Activated T-cell treated with anti-CD3 and anti-CD28 coated beads, Interleukin-2, amount 50 U/mL, for 4 hours (primary cell): ENCODE results near the gene HIRA. TPM values are rescaled to one million over a fixed set of nuclear protein-coding genes. Genes with fewer than 3 reads are reported as not detected.
"Not testable (repeated sequence)": the region's sequence is repeated elsewhere in the genome, so short reads cannot be mapped to it uniquely, and the experiment has no call there.

Experiments
- ATAC-seq, 2 donors: fragments of 200-7000 bp; cut with Tn5 transposase; one replicate each; pipeline ENCODE4 v1.10.0; 2021
- DNase-seq: peaks from one replicate; pipeline ENCODE4 v3.0.0-alpha.2; 2020
- H3K27me3 Mint-ChIP-seq: one replicate; pipeline ENCODE4 v1.8.0; 2021; ENCODE audit warnings: low read depth, mixed read lengths
- H3K36me3 Mint-ChIP-seq: one replicate; pipeline ENCODE4 v1.8.0; 2022; ENCODE audit warnings: mixed read lengths; ENCODE audit not compliant: insufficient read depth
- H3K4me1 Mint-ChIP-seq: one replicate; pipeline ENCODE4 v1.8.0; 2021; ENCODE audit warnings: low read depth, mixed read lengths
- H3K4me3 Mint-ChIP-seq: one replicate; pipeline ENCODE4 v1.8.0; 2021; ENCODE audit warnings: mild to moderate bottlenecking, moderate library complexity, mixed read lengths
- H3K9me3 Mint-ChIP-seq: one replicate; pipeline ENCODE4 v1.8.0; 2021; ENCODE audit warnings: mixed read lengths
- total RNA-seq, 3 donors: library from RNA; stranded (reverse); gene quantifications; one replicate each; pipeline ENCODE4 v1.2.1, GENCODE V29; 2021

HIRA gene
- total RNA-seq, 3 donors from 2014 or later, result 36.8 to 41.4 (median 38.2) TPM

- Mint-ChIP-seq H3K27me3 (no peaks in the 10 kb centered on the region), H3K36me3 (peaks cover 2% of the 10 kb centered on the region), H3K4me3 (no peak overlapping the region), H3K4me1 (no peaks in the 10 kb centered on the region), H3K9me3 (peaks cover 11% of the 10 kb centered on the region)
- no peak for ATAC-seq
- no peak for DNase-seq
These were observed 109.8 kb downstream of the HIRA start for GRCh38 chr22:19321757-19322156.

GRCh38 chr22:19320136-19320535 is 111.4 kb downstream of the HIRA start:
- not testable (repeated sequence) for H3K36me3 Mint-ChIP-seq, ATAC-seq, H3K27me3 Mint-ChIP-seq, H3K4me3 Mint-ChIP-seq, DNase-seq, H3K4me1 Mint-ChIP-seq
- H3K9me3 Mint-ChIP-seq, result peaks cover 17% of the 10 kb centered on the region

GRCh38 chr22:19319281-19319680 is 112.3 kb downstream of the HIRA start:
- Mint-ChIP-seq H3K27me3 (no peaks in the 10 kb centered on the region), H3K9me3 (peaks cover 19% of the 10 kb centered on the region), H3K36me3 (peaks cover 2% of the 10 kb centered on the region), H3K4me1 (no peaks in the 10 kb centered on the region), H3K4me3 (no peak overlapping the region)
- ATAC-seq, result no peak
- no peak for DNase-seq

- Mint-ChIP-seq H3K36me3 (peaks cover 2% of the 10 kb centered on the region), H3K4me3 (no peak overlapping the region), H3K27me3 (no peaks in the 10 kb centered on the region), H3K4me1 (no peaks in the 10 kb centered on the region), H3K9me3 (peaks cover 22% of the 10 kb centered on the region)
- DNase-seq, result no peak
- ATAC-seq, result no peak
These were observed 113.7 kb downstream of the HIRA start for GRCh38 chr22:19317865-19318264.

- H3K27me3 Mint-ChIP-seq, result peaks cover 2% of the 10 kb centered on the region
- DNase-seq, result no peak
- no peaks in the 10 kb centered on the region for H3K9me3 Mint-ChIP-seq
- no peaks in the 10 kb centered on the region for H3K4me1 Mint-ChIP-seq
- no peak for ATAC-seq
- no peaks in the 10 kb centered on the region for H3K36me3 Mint-ChIP-seq
- H3K4me3 Mint-ChIP-seq, result no peak overlapping the region
These were observed 123.7 kb downstream of the HIRA start for GRCh38 chr22:19307872-19308271.

- not testable (repeated sequence) for H3K27me3 Mint-ChIP-seq, H3K4me1 Mint-ChIP-seq, H3K36me3 Mint-ChIP-seq, DNase-seq, ATAC-seq, H3K4me3 Mint-ChIP-seq, H3K9me3 Mint-ChIP-seq
These were observed 125.0 kb downstream of the HIRA start for GRCh38 chr22:19306535-19306934.

- Mint-ChIP-seq H3K27me3 (peaks cover 2% of the 10 kb centered on the region), H3K4me1 (no peaks in the 10 kb centered on the region), H3K9me3 (no peaks in the 10 kb centered on the region), H3K4me3 (no peak overlapping the region), H3K36me3 (no peaks in the 10 kb centered on the region)
- ATAC-seq (no peak), DNase-seq (no peak)
These were observed 127.0 kb downstream of the HIRA start for GRCh38 chr22:19304547-19304946.

- DNase-seq (no peak), ATAC-seq (no peak)
- H3K27me3 Mint-ChIP-seq, result no peaks in the 10 kb centered on the region
- no peaks in the 10 kb centered on the region for H3K4me1 Mint-ChIP-seq
- H3K36me3 Mint-ChIP-seq, result no peaks in the 10 kb centered on the region
- H3K4me3 Mint-ChIP-seq, result no peak overlapping the region
- no peaks in the 10 kb centered on the region for H3K9me3 Mint-ChIP-seq
These were observed 127.7 kb downstream of the HIRA start for GRCh38 chr22:19303785-19304184.

GRCh38 chr22:19295733-19296132 is 135.8 kb downstream of the HIRA start:
- peaks cover 9% of the 10 kb centered on the region for H3K4me1 Mint-ChIP-seq
- ATAC-seq, result no peak
- no peak for DNase-seq
- H3K36me3 Mint-ChIP-seq, result no peaks in the 10 kb centered on the region
- peaks cover 2% of the 10 kb centered on the region for H3K27me3 Mint-ChIP-seq
- no peak overlapping the region for H3K4me3 Mint-ChIP-seq
- H3K9me3 Mint-ChIP-seq, result no peaks in the 10 kb centered on the region

GRCh38 chr22:19292458-19293230 is 138.9 kb downstream of the HIRA start:
- Mint-ChIP-seq H3K4me1 (peaks cover 16% of the 10 kb centered on the region), H3K36me3 (no peaks in the 10 kb centered on the region), H3K9me3 (no peaks in the 10 kb centered on the region), H3K27me3 (peaks cover 23% of the 10 kb centered on the region), H3K4me3 (peak overlapping the region; percentile 87)
- ATAC-seq (no peak), DNase-seq (no peak)

- Mint-ChIP-seq H3K4me1 (peaks cover 16% of the 10 kb centered on the region), H3K9me3 (no peaks in the 10 kb centered on the region), H3K4me3 (peak within 1 kb of the TSS; percentile 87), H3K27me3 (peaks cover 30% of the 10 kb centered on the region), H3K36me3 (no peaks in the 10 kb centered on the region)
- peak; percentile 70 to 80 for ATAC-seq
- DNase-seq, result peak; percentile 63
These were observed 139.7 kb downstream of the HIRA start, which contains the start of gene CLTCL1 for GRCh38 chr22:19291580-19292457. TSS of gene CLTCL1 (minus strand) at chr22:19291719. CDS start at chr22:19291641, 78 bp downstream.

GRCh38 chr22:19291218-19291579 is 140.3 kb downstream of the HIRA start:
- ATAC-seq (peak; percentile 56 to 68), DNase-seq (peak; percentile 15)
- Mint-ChIP-seq H3K27me3 (peaks cover 31% of the 10 kb centered on the region), H3K4me1 (peaks cover 16% of the 10 kb centered on the region), H3K9me3 (no peaks in the 10 kb centered on the region), H3K4me3 (peak overlapping the region; percentile 78), H3K36me3 (no peaks in the 10 kb centered on the region)

- H3K36me3 Mint-ChIP-seq, result no peaks in the 10 kb centered on the region
These were observed 140.9 kb downstream of the HIRA start for GRCh38 chr22:19290400-19291217.

More at GRCh38 chr22:19290400-19291217, 140.9 kb downstream of the HIRA start:
- H3K4me1 Mint-ChIP-seq, result peaks cover 16% of the 10 kb centered on the region
- H3K27me3 Mint-ChIP-seq, result peaks cover 31% of the 10 kb centered on the region
- DNase-seq (no peak), ATAC-seq (no peak)
- peak overlapping the region; percentile 78 for H3K4me3 Mint-ChIP-seq
- H3K9me3 Mint-ChIP-seq, result no peaks in the 10 kb centered on the region
